GM12872 (cell line): ENCODE data around the gene STK16.

ENCODE experiments used
- TF ChIP-seq, protein P1 (sequence below): IDR thresholded peaks from 3 replicates; pipeline ENCODE4 v1.5.1; 2011; ENCODE audit warnings: low read depth, mild to moderate bottlenecking, low read length, moderate library complexity; ENCODE audit not compliant: insufficient read depth

Gene STK16

DNA sequence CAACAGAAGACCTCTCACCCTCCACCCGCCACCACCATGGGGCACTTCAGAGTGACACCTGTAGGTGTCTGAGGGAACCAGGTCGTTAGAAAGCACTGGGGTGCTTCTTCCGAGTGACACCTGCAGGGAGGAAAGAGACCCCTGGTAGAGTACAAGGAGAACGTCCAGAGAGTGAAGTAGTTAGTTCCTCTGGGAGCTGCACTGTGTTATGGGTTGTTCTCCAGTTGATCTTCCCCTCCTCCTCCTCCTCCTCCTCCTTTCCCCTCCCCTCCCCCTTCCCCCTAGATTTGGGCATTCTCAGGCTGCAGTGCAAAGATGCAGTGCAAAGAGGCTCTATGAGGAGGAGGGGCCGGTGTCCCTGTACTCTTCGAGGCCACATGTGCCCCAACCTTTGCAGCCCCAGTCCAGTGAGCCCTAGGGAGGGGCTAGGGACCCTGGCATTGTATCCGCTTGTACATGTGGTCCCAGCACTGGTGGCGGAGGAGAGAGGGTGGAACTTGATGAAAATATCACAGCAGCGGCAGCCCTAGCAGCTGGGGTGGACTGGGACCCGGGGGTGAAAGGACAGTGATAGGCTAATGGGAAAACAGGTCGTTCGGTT lies 34.7 kb downstream of the STK16 start:
- TF ChIP-seq, protein P1, sequence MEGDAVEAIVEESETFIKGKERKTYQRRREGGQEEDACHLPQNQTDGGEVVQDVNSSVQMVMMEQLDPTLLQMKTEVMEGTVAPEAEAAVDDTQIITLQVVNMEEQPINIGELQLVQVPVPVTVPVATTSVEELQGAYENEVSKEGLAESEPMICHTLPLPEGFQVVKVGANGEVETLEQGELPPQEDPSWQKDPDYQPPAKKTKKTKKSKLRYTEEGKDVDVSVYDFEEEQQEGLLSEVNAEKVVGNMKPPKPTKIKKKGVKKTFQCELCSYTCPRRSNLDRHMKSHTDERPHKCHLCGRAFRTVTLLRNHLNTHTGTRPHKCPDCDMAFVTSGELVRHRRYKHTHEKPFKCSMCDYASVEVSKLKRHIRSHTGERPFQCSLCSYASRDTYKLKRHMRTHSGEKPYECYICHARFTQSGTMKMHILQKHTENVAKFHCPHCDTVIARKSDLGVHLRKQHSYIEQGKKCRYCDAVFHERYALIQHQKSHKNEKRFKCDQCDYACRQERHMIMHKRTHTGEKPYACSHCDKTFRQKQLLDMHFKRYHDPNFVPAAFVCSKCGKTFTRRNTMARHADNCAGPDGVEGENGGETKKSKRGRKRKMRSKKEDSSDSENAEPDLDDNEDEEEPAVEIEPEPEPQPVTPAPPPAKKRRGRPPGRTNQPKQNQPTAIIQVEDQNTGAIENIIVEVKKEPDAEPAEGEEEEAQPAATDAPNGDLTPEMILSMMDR, result peak; percentile 51

DNA sequence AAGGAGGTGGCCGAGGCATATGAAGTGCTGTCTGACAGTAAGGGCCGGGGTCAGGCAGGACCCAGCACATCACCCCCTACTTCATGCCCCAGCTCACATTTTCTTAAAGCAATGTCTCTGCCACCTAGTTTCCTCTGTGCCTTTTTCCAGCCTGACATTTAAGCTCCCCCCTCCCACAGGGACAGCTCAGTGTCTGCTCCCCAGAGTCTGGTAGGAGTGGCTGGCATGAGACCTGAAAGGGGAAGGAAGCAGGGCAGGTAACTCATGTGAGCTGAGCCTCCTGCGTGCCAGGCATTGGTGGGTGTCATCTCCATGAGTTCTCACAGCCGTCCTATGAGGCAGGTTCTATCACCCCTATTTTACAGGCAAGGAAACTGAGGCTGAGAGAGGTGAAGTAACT lies 35.4 kb downstream of the STK16 start:
- TF ChIP-seq, protein P1, result no peak

DNA sequence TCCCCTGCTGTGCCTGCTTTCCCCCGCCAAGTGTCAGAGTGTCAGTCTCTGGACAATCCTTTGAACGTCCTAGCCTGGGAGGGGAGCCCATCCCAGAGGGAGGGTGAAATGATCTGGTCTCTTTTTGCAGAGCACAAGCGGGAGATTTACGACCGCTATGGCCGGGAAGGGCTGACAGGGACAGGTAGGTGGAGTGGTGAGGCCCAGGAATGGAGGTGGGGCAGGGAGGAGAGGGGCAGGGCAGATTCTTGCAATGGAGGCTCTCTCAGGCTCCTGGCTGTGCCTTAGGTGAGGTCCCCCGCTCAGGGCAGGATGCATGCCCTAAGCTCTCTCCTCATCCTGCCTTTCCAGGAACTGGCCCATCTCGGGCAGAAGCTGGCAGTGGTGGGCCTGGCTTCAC lies 36.3 kb downstream of the STK16 start:
- TF ChIP-seq, protein P1, result no peak

DNA sequence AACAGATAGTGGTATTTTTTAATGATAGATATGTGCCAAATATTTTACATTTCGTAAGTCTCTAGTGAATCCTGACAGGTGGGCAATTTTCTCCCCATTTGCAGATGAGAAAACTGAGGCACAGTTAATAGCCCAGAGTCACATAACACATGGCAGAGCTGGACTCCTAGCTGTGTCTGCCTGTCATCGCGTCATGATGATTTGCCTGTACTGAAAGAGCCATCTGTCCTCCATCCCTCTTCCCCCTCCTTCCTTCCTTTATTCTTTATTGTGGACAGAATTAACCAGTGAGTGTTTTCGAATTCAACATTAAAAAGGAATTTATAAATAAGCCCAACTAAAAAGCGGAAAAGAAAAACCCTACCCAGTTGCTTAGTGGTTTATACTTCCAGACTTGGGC lies 37.1 kb downstream of the STK16 start:
- TF ChIP-seq, protein P1, result no peak

DNA sequence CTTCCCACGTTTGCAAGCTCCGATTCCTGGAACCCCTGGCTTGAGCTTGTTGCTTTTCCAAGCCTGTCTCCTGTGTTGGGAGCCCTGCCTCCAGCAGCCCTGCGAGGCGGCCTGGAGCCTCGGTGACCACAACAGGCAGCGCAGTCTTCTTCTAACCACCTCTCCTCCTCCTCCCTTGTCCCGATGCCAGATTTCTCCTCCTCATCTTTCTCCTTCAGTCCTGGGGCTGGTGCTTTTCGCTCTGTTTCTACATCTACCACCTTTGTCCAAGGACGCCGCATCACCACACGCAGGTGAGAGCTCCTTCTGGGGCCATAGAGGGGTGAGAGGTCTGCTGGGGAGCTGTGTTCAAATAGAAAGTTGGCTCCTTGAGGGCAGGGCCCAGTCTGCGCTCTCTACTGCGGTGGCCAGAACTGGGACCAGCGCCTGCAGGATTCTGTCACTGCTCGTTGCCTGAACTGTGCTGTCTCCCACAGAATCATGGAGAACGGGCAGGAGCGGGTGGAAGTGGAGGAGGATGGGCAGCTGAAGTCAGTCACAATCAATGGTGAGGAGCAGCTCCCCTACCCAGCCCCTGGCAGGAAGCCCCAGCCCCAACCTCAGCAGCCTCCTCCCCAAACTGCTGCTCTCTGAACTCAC lies 37.8 kb downstream of the STK16 start:
- TF ChIP-seq, protein P1, result no peak

DNA sequence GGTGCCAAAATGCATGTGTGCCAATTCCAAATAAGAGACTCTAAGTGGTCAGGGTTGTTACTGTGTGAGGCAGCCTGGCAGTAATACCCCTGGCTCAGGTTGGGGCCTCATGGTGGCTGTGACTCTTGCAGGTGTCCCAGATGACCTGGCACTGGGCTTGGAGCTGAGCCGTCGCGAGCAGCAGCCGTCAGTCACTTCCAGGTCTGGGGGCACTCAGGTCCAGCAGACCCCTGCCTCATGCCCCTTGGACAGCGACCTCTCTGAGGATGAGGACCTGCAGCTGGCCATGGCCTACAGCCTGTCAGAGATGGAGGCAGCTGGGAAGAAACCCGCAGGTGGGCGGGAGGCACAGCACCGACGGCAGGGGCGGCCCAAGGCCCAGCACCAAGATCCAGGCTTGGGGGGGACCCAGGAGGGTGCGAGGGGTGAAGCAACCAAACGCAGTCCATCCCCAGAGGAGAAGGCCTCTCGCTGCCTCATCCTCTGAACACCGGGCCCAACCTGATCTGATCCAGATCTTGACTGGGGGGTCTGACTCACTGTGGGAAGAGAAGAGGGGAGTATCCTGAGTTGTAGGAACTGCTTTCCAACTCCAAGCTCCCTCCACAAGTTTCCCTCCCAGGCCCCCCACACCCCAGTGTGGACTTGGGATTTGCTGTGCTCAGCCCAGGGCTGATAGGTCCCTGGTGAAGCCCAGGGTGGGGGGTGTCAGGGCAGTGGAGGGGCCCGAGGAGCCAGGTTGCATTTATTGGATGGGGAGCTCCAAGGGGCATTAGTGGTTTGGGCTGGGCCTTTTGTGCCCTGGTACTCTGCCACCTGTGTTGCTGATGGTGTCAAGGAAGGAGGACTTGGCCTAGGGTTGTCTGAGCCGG lies 39.5 kb downstream of the STK16 start:
- TF ChIP-seq, protein P1, result no peak

DNA sequence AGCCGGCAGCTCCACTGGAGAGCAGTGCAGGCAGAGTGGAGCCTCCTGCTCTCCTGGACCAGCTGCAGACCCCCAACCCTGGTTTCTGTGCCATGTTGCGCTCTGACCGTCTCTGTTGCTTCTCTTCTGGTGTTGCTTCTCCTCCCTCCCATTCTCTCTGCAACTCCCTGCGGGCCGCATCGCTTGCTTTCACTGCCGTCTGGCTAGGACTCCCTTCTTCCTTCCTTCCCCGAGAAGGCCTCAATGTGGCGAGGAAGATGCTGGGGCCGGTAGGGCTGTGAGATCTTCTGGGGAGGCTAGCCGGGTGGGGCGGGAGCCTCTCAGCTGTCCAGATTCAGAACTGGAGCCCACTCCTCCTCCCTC lies 40.1 kb downstream of the STK16 start:
- TF ChIP-seq, protein P1, result no peak
